ENCODE measurements around the gene ATAD5.
"Not testable (repeated sequence)": the region's sequence is repeated elsewhere in the genome, so short reads cannot be mapped to it uniquely, and the experiment has no call there.

The ATAD5 gene

GRCh38 chr17:30905742-30906100 is 74.0 kb downstream of the ATAD5 start:
- peak; percentile 27 to 49 for DNase-seq (ENCODE audit: low read depth in 1 of 2, low spot score in 1 of 2)
- H3K27ac ChIP-seq (replicated peaks): peak overlapping the region; percentile 89
- H3K27me3 ChIP-seq (ENCODE audit: insufficient read depth, poor library complexity, severe bottlenecking): no peaks in the 10 kb centered on the region
- peak overlapping the region; percentile 86 for H3K4me3 ChIP-seq (replicated peaks; ENCODE audit: insufficient read depth, low read length)
- no peak for TF ChIP-seq POLR2AphosphoS5 (IDR thresholded peaks at IDR 0.05; ENCODE audit: low read depth)
- no peak for TF ChIP-seq REST (IDR thresholded peaks at IDR 0.05; ENCODE audit: insufficient replicate concordance, low read depth)
- TF ChIP-seq SPI1 (IDR thresholded peaks at IDR 0.05; ENCODE audit: borderline replicate concordance, low read depth): no peak
- no peak for TF ChIP-seq CTCF (IDR thresholded peaks at IDR 0.05; ENCODE audit: insufficient read depth, low read length)
- TF ChIP-seq GABPA (IDR thresholded peaks at IDR 0.05; ENCODE audit: low read depth): no peak

GRCh38 chr17:30906101-30906911 is 74.5 kb downstream of the ATAD5 start, which contains the start of gene TEFM:
Gene TEFM (minus strand): TSS chr17:30906238. CDS start chr17:30906198, 40 bp downstream.
- H3K27me3 ChIP-seq (ENCODE audit: insufficient read depth, poor library complexity, severe bottlenecking): no peaks in the 10 kb centered on the region
- TF ChIP-seq GABPA (IDR thresholded peaks at IDR 0.05; ENCODE audit: low read depth): peak; percentile 98
- no peak for TF ChIP-seq CTCF (IDR thresholded peaks at IDR 0.05; ENCODE audit: insufficient read depth, low read length)
- TF ChIP-seq POLR2AphosphoS5 (IDR thresholded peaks at IDR 0.05; ENCODE audit: low read depth): peak; percentile 92; the same call in 1 of the 2 replicates
- no peak for TF ChIP-seq SPI1 (IDR thresholded peaks at IDR 0.05; ENCODE audit: borderline replicate concordance, low read depth)
- TF ChIP-seq REST (IDR thresholded peaks at IDR 0.05; ENCODE audit: insufficient replicate concordance, low read depth): peak; percentile 74
- DNase-seq (ENCODE audit: low read depth in 1 of 2, low spot score in 1 of 2): peak; percentile 87 to 94
- H3K27ac ChIP-seq (replicated peaks): peak within 1 kb of the TSS; percentile 89
- peak within 1 kb of the TSS; percentile 86 for H3K4me3 ChIP-seq (replicated peaks; ENCODE audit: insufficient read depth, low read length)

GRCh38 chr17:30908717-30909420 is 77.1 kb downstream of the ATAD5 start:
- Histone ChIP-seq H3K27me3 (ENCODE audit: insufficient read depth, poor library complexity, severe bottlenecking) (no peaks in the 10 kb centered on the region), H3K27ac (replicated peaks) (no peak overlapping the region), H3K4me3 (replicated peaks; ENCODE audit: insufficient read depth, low read length) (no peak overlapping the region)
- peak; percentile 31; the same call in 1 of the 2 replicates for TF ChIP-seq SPI1 (IDR thresholded peaks at IDR 0.05; ENCODE audit: borderline replicate concordance, low read depth)
- no peak for TF ChIP-seq GABPA (IDR thresholded peaks at IDR 0.05; ENCODE audit: low read depth)
- TF ChIP-seq REST (IDR thresholded peaks at IDR 0.05; ENCODE audit: insufficient replicate concordance, low read depth): no peak
- no peak for TF ChIP-seq POLR2AphosphoS5 (IDR thresholded peaks at IDR 0.05; ENCODE audit: low read depth)
- no peak for DNase-seq (ENCODE audit: low read depth in 1 of 2, low spot score in 1 of 2)

- not testable (repeated sequence) for H3K27me3 ChIP-seq (ENCODE audit: insufficient read depth, poor library complexity, severe bottlenecking); DNase-seq (ENCODE audit: low read depth in 1 of 2, low spot score in 1 of 2); H3K27ac ChIP-seq (replicated peaks); H3K4me3 ChIP-seq (replicated peaks; ENCODE audit: insufficient read depth, low read length)
These were observed 78.4 kb downstream of the ATAD5 start for GRCh38 chr17:30910151-30910550.

All from HL-60 (cell line).